Activated naive CD4-positive, alpha-beta T cell treated with anti-CD3 and anti-CD28 coated beads, Interleukin-2, amount 50 U/mL, for 24 hours (primary cell): ENCODE data around the gene TSPAN14.

Source experiments
- H3K27ac Mint-ChIP-seq: one replicate; pipeline ENCODE4 v1.8.0; 2021; ENCODE audit warnings: mild to moderate bottlenecking, mixed read lengths
- H3K27me3 Mint-ChIP-seq: one replicate; pipeline ENCODE4 v1.8.0; 2021; ENCODE audit warnings: mixed read lengths
- H3K36me3 Mint-ChIP-seq: one replicate; pipeline ENCODE4 v1.8.0; 2021; ENCODE audit warnings: mixed read lengths
- H3K4me1 Mint-ChIP-seq: one replicate; pipeline ENCODE4 v1.8.0; 2021; ENCODE audit warnings: mixed read lengths
- H3K4me3 Mint-ChIP-seq: one replicate; pipeline ENCODE4 v1.8.0; 2021; ENCODE audit warnings: mild to moderate bottlenecking, mixed read lengths
- H3K9me3 Mint-ChIP-seq: one replicate; pipeline ENCODE4 v1.8.0; 2021; ENCODE audit warnings: mixed read lengths

The TSPAN14 gene

DNA sequence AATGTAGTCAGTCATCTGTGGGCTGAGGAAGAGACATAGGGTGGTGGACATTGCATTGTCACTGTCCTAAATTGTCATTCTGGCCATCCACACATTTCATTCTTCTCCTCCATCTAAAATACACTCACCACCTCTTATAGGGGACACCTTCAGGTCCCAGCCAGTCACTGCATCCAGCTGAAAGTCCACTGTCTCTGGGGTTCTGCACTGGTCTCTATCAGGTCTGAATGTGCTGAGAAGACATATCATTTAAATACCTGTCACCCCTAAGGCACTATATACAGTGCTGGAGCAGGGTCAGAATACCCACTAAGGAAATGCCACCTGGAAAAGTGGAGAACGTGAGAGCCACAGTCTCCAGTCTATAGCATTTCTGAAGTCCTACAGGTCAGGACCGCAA is 113.2 kb downstream of the TSPAN14 start:
- Mint-ChIP-seq H3K4me1 (no peaks in the 10 kb centered on the region), H3K27ac (no peak overlapping the region), H3K9me3 (no peaks in the 10 kb centered on the region), H3K4me3 (no peak overlapping the region), H3K36me3 (no peaks in the 10 kb centered on the region), H3K27me3 (no peaks in the 10 kb centered on the region)

DNA sequence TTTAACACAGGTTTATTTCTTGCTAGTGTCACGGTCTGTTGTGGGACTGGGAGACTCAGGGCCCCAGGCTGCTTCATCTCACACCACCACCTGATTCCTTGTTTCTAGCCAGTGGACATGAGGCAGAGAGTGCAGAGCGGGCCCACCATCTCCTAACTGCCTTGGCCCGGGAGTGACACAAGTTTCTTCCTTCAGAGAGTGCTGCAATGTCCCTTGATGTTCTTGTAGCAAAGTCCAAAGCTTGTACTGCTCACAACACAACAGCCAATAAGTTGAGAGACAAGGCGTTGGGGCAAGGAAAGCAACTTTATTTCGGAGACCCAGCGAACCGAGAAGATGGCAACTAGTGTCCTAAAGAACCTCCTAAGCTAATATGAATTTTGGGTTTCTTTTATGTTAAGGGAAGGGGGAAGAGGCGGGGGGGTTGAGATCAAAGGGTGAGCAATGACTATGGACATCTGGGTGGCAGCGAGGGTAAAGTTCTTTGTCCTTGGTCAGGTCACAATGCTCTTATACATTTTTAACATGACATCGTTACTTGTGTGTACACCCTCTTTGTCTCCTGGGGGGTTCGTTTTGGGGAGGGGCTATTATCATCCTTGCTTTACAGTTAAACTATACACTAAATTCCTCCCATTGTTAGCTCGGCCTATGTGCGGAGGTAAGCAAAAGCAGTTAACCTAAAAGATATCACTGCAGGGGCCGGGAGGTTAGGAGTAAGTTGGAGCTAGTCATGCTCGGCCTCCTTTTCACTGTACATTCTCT is 115.2 kb downstream of the TSPAN14 start:
- H3K4me3 Mint-ChIP-seq: no peak overlapping the region
- H3K27ac Mint-ChIP-seq: no peak overlapping the region
- no peaks in the 10 kb centered on the region for H3K9me3 Mint-ChIP-seq
- no peaks in the 10 kb centered on the region for H3K27me3 Mint-ChIP-seq
- H3K4me1 Mint-ChIP-seq: no peaks in the 10 kb centered on the region
- H3K36me3 Mint-ChIP-seq: no peaks in the 10 kb centered on the region

DNA sequence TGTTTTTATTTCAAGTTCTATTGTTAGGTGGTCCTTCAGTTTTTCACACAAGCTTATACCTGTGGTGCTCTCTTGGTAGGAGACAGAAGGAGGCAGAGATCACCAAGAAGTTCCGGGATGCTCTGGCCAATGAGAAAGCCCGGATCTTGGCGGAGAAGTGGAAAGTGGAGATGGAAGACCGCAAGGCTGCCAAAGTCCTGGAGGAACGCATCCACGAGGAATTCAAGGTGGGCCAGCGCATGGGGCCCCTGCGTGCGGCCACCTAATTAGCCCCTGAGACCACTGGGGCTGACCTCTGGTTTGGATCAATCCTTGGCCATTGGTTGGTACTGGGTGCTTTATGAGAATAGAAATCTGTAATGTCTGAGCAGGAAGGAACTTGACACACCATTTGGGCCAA is 117.2 kb downstream of the TSPAN14 start:
- Mint-ChIP-seq H3K36me3 (no peaks in the 10 kb centered on the region), H3K4me3 (no peak overlapping the region), H3K4me1 (no peaks in the 10 kb centered on the region), H3K9me3 (no peaks in the 10 kb centered on the region), H3K27me3 (no peaks in the 10 kb centered on the region), H3K27ac (no peak overlapping the region)

DNA sequence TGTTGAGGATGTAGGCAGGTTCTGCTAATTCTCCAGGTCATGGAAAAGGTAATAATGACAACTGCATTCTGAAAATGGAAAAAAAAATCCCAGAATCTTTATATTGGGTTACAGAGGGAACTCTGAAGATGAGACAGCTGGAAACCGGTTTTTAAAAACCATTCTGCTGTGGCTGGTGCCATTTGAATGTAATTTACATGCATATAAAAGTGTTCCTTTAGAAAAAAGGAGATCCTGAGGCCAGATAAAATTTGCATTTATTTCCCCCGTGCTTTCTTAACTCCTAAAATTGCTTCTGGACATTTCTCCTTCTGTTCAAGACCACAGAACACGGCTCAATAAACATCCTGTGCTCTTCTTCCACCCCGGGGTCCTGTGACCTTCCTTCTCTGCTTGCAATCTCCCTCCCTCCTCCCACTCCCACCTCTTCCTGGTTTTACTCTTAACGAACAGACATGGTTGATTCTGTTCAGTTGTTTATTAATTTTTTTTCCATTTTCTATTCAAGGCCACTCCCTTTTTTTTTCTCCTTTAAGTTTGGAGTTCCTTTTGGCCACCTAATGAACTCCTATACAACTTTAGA is 125.2 kb downstream of the TSPAN14 start:
- Mint-ChIP-seq H3K36me3 (peaks cover 3% of the 10 kb centered on the region), H3K27ac (no peak overlapping the region), H3K9me3 (no peaks in the 10 kb centered on the region), H3K4me1 (peaks cover 4% of the 10 kb centered on the region), H3K4me3 (no peak overlapping the region), H3K27me3 (peaks cover 1% of the 10 kb centered on the region)

DNA sequence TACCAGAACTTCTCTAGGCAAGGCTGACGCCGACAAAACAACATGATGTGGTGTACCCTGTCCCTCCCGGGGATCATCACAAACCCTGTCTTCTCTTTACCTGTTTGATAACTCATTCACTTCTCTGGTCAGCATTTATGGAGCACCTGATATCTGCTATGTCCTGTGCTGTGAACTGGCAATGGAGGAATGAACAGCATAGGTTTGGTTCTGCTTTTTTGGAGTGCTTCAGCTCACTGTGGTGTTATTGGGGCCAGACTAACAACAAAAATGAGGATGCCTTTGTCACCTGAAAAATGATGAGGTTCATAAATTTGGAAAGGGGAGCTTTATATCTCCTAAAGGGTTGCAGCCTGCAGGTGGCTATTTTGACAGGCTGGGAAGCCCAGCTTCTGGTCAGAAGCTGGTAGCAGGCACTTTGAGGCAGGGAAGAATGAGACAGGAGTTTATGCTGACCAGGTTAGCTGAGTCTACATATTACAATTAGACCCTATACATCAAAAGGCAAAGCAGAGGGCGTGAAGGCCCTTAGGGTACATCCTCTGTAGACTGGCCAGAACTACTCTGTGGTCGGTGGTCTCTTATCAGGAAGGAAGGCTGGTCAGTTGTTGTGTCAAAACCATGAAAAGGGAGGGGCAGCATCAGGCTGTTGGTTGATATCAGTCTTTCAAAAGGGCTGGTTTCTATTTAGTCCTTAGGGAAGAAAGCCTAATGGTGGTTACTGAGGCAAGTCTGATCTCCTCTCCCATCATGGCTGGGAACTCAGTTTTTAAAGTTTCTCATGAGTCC is 125.9 kb downstream of the TSPAN14 start:
- Mint-ChIP-seq H3K9me3 (no peaks in the 10 kb centered on the region), H3K4me3 (no peak overlapping the region), H3K4me1 (peaks cover 4% of the 10 kb centered on the region), H3K36me3 (peaks cover 3% of the 10 kb centered on the region), H3K27me3 (peaks cover 1% of the 10 kb centered on the region), H3K27ac (no peak overlapping the region)

DNA sequence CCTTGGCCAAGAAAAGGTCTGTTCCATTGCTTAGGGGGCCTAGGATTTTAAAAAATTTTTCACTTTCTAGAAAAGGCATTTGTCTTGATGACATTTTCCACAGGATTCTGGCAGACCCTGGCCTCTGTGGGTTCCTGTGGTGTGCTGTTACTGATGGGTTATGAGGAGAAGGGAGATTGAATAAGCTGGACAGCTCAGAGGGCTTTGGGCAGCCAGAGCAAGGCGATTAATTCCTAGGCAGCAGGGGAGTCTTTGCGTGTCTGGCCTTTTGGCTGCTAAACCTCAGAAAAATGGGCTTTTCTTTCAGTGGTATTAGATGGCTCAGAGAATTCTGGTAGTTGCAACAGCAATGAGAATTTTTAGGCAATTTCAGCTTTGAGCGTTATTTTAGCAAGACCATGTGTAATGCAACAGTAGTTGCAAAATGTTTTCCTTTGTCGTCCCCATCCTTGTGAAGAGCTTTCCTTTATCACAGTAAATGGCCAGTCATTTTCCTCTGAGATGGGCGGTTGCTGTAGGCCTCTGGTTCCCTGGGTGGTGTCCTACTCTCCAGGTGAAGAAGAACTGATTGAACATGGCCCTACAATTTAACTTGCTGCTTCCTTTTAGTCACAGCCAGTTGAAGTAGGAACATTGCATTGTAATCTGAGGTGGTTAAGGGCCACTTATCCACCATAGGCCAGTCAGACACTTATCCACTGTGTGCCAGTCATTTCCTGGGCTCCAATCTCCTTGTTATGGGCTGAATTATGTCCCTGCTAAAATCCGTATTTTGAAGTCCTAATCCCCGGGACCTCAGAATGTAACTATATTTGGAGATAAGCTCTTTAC is 126.7 kb downstream of the TSPAN14 start:
- no peaks in the 10 kb centered on the region for H3K9me3 Mint-ChIP-seq
- no peak overlapping the region for H3K4me3 Mint-ChIP-seq
- H3K4me1 Mint-ChIP-seq: peaks cover 4% of the 10 kb centered on the region
- peaks cover 1% of the 10 kb centered on the region for H3K27me3 Mint-ChIP-seq
- no peak overlapping the region for H3K27ac Mint-ChIP-seq
- peaks cover 3% of the 10 kb centered on the region for H3K36me3 Mint-ChIP-seq

DNA sequence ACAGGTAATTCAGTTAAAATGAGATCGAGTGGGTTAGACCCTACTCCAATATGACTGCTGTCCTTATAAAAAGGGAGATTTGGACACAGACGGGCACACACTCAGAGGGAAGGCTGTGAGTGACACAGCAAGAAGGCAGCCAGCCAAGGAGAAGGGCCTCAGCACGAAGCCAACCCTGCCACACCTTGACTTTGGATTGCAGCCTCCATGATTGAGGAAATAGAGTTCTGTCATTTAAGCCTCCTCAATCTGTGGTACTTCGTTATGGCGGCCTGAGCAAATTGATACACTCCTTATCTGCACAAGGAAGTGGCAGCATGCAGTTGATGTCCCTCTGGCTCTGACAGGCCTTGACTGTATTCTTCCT is 127.3 kb downstream of the TSPAN14 start:
- H3K4me1 Mint-ChIP-seq: peaks cover 4% of the 10 kb centered on the region
- peaks cover 1% of the 10 kb centered on the region for H3K27me3 Mint-ChIP-seq
- no peak overlapping the region for H3K4me3 Mint-ChIP-seq
- peaks cover 3% of the 10 kb centered on the region for H3K36me3 Mint-ChIP-seq
- H3K27ac Mint-ChIP-seq: no peak overlapping the region
- H3K9me3 Mint-ChIP-seq: no peaks in the 10 kb centered on the region

DNA sequence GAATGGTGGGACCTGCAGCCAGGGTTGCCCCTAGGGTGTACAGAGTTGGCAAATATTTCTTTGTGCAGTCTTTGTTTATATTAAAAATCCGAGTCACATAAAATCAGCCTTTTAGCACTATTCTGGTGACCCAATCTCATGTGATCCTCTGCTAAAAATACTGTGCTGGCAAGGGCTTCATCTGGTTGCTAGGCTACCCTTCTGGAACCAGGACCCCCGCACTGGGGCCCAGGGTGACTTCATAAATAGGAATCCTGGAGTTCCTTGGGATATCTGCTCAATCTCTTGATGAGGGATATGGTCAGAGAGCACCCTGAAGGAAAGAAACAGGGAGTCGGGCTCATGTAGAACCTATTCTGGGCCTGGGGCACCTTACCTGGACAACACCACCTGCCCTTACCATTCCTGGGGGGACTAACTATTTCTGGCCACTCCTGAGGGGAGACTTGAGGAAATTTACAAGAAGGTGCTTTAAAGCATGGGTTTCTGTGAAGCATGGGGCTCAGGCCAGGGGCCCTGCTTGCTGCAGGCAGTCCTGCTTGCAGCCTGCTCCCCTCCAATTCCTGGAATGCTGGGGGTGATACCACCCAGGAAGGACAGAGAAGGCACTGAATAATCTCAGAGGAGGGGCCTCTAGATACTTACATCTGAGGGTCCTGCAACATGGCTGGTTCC is 128.3 kb downstream of the TSPAN14 start:
- no peaks in the 10 kb centered on the region for H3K36me3 Mint-ChIP-seq
- peaks cover 4% of the 10 kb centered on the region for H3K4me1 Mint-ChIP-seq
- no peak overlapping the region for H3K27ac Mint-ChIP-seq
- no peak overlapping the region for H3K4me3 Mint-ChIP-seq
- H3K9me3 Mint-ChIP-seq: no peaks in the 10 kb centered on the region
- H3K27me3 Mint-ChIP-seq: peaks cover 1% of the 10 kb centered on the region
